WTC11 (cell line): ENCODE results near the gene NFIA. TPM values are rescaled to one million over a fixed set of nuclear protein-coding genes. Genes with fewer than 3 reads are reported as not detected.
A peak's percentile ranks its signal among the peaks of the same experiment; 100 is the strongest.

Experiments
- ATAC-seq: fragments of 200-7000 bp; cut with Tn5 transposase; 2 replicates; pipeline ENCODE4 v1.10.0; 2021; ENCODE audit warnings: mild to moderate bottlenecking, moderate library complexity
- CTCF ChIA-PET: fragments of 300-600 bp; sonication (Branson Sonifier 250); formaldehyde crosslinking; loops from one replicate; lab custom pipeline; 2021; ENCODE audit warnings: antibody characterized with exemption; lab: Charles Lee
- POLR2A ChIA-PET: fragments of 350-600 bp; sonication (Branson Sonifier 250); formaldehyde crosslinking; loops from one replicate; lab custom pipeline; 2021; ENCODE audit warnings: antibody characterized with exemption; lab: Charles Lee
- DNase-seq: peaks from one replicate; pipeline ENCODE4 v3.0.0; 2021; ENCODE audit warnings: low spot score
- H3K27ac Mint-ChIP-seq: 2 replicates; pipeline ENCODE4 v1.8.0; 2021; ENCODE audit warnings: mixed read lengths
- H3K27me3 Mint-ChIP-seq: 2 replicates; pipeline ENCODE4 v1.8.0; 2021; ENCODE audit warnings: low read depth, mild to moderate bottlenecking, moderate library complexity, mixed read lengths
- H3K36me3 Mint-ChIP-seq: 2 replicates; pipeline ENCODE4 v1.8.0; 2021; ENCODE audit warnings: mixed read lengths
- H3K4me1 Mint-ChIP-seq: 2 replicates; pipeline ENCODE4 v1.8.0; 2022; ENCODE audit warnings: mixed read lengths
- H3K4me3 Mint-ChIP-seq: 2 replicates; pipeline ENCODE4 v1.8.0; 2021; ENCODE audit warnings: mild to moderate bottlenecking, moderate library complexity, mixed read lengths
- H3K9me3 Mint-ChIP-seq: 2 replicates; pipeline ENCODE4 v1.8.0; 2021; ENCODE audit warnings: mixed read lengths
- AFF4 ChIP-seq: sonication (generic); formaldehyde crosslinking; IDR thresholded peaks from 2 replicates; pipeline ENCODE4 v1.8.1; 2023; ENCODE audit warnings: mild to moderate bottlenecking, missing genetic modification reagents, borderline replicate concordance
- ARID4B ChIP-seq: sonication (generic); formaldehyde crosslinking; IDR thresholded peaks from 2 replicates; pipeline ENCODE4 v1.8.0; 2023; ENCODE audit warnings: missing genetic modification reagents, mild to moderate bottlenecking, borderline replicate concordance
- CBFB ChIP-seq: sonication (generic); formaldehyde crosslinking; IDR thresholded peaks from 2 replicates; pipeline ENCODE4 v1.8.1; 2022; ENCODE audit warnings: mild to moderate bottlenecking, low read depth, missing genetic modification reagents
- ETV6 ChIP-seq: sonication (generic); formaldehyde crosslinking; IDR thresholded peaks from 2 replicates; pipeline ENCODE4 v1.8.1; 2022; ENCODE audit warnings: mild to moderate bottlenecking, missing genetic modification reagents
- FOXP1 ChIP-seq: sonication (generic); formaldehyde crosslinking; IDR thresholded peaks from 2 replicates; pipeline ENCODE4 v1.8.0; 2022; ENCODE audit warnings: missing genetic modification reagents, mild to moderate bottlenecking, moderate library complexity, borderline replicate concordance
- FOXP4 ChIP-seq: sonication (generic); formaldehyde crosslinking; IDR thresholded peaks from 2 replicates; pipeline ENCODE4 v1.8.0; 2022; ENCODE audit warnings: mild to moderate bottlenecking, missing genetic modification reagents
- HMGXB4 ChIP-seq: sonication (generic); formaldehyde crosslinking; IDR thresholded peaks from 2 replicates; pipeline ENCODE4 v1.8.1; 2023; ENCODE audit warnings: mild to moderate bottlenecking, moderate library complexity, missing genetic modification reagents
- IRF1 ChIP-seq: sonication (generic); formaldehyde crosslinking; IDR thresholded peaks from 2 replicates; pipeline ENCODE4 v1.8.0; 2023; ENCODE audit warnings: missing genetic modification reagents
- JUN ChIP-seq: sonication (generic); formaldehyde crosslinking; IDR thresholded peaks from 2 replicates; pipeline ENCODE4 v1.8.0; 2023; ENCODE audit warnings: mild to moderate bottlenecking, missing genetic modification reagents
- MLX ChIP-seq: sonication (generic); formaldehyde crosslinking; IDR thresholded peaks from 2 replicates; pipeline ENCODE4 v1.8.1; 2023; ENCODE audit warnings: mild to moderate bottlenecking, missing genetic modification reagents, moderate library complexity
- MXD4 ChIP-seq: fragments of 250-450 bp; sonication (Bioruptor Pico); IDR thresholded peaks from 2 replicates; pipeline ENCODE4 v1.8.0; 2021; ENCODE audit warnings: mild to moderate bottlenecking, moderate library complexity, borderline replicate concordance
- NR1H2 ChIP-seq: sonication (generic); formaldehyde crosslinking; IDR thresholded peaks from 2 replicates; pipeline ENCODE4 v1.9.0; 2021; ENCODE audit warnings: mild to moderate bottlenecking, moderate library complexity, missing genetic modification reagents
- PREB ChIP-seq: sonication (generic); formaldehyde crosslinking; IDR thresholded peaks from 2 replicates; pipeline ENCODE4 v1.8.1; 2022; ENCODE audit warnings: mild to moderate bottlenecking, missing genetic modification reagents, moderate library complexity, borderline replicate concordance
- RORB ChIP-seq: fragments of 250-450 bp; sonication (Bioruptor Pico); IDR thresholded peaks from 2 replicates; pipeline ENCODE4 v1.9.0; 2021; ENCODE audit warnings: mild to moderate bottlenecking
- TEAD1 ChIP-seq: sonication (generic); formaldehyde crosslinking; IDR thresholded peaks from 2 replicates; pipeline ENCODE4 v1.8.0; 2022; ENCODE audit warnings: mild to moderate bottlenecking, missing genetic modification reagents
- TEAD4 ChIP-seq: sonication (generic); formaldehyde crosslinking; IDR thresholded peaks from 2 replicates; pipeline ENCODE4 v1.8.0; 2022; ENCODE audit warnings: mild to moderate bottlenecking, missing genetic modification reagents
- USF2 ChIP-seq: sonication (generic); formaldehyde crosslinking; IDR thresholded peaks from 2 replicates; pipeline ENCODE4 v1.8.1; 2023; ENCODE audit warnings: mild to moderate bottlenecking, missing genetic modification reagents, moderate library complexity
- ZNF121 ChIP-seq: sonication (generic); formaldehyde crosslinking; IDR thresholded peaks from 2 replicates; pipeline ENCODE4 v1.8.0; 2023; ENCODE audit warnings: missing genetic modification reagents
- ZNF396 ChIP-seq: fragments of 250-450 bp; sonication (Bioruptor Pico); IDR thresholded peaks from 2 replicates; pipeline ENCODE4 v1.8.0; 2021; ENCODE audit warnings: mild to moderate bottlenecking, moderate library complexity, borderline replicate concordance
- ZNF416 ChIP-seq: fragments of 250-450 bp; sonication (Bioruptor Pico); IDR thresholded peaks from 2 replicates; pipeline ENCODE4 v1.9.0; 2021; ENCODE audit warnings: mild to moderate bottlenecking, inconsistent platforms
- total RNA-seq: library from RNA; stranded (reverse); gene quantifications from 3 replicates; pipeline ENCODE4 v1.2.3, GENCODE V29; 2021

The NFIA gene
- total RNA-seq, 1 experiment from 2014 or later: 16.7 TPM

GRCh38 chr1:61362351-61362750, 280.0 kb downstream of the NFIA start:
- Mint-ChIP-seq H3K4me1 (peaks cover 10% of the 10 kb centered on the region), H3K4me3 (no peak overlapping the region)
- ATAC-seq: no peak
- TF ChIP-seq USF2 (no peak), ZNF416 (CRISPR knock-in tag) (no peak), JUN (no peak), ZNF121 (CRISPR knock-in tag) (no peak), HMGXB4 (CRISPR knock-in tag) (no peak), ARID4B (CRISPR knock-in tag) (no peak), NR1H2 (CRISPR knock-in tag) (no peak)
- TF ChIP-seq, all 79 proteins: peak for 0
- H3K36me3 Mint-ChIP-seq: no peaks in the 10 kb centered on the region
- no peak for DNase-seq
- no peaks in the 10 kb centered on the region for H3K27me3 Mint-ChIP-seq
- H3K27ac Mint-ChIP-seq: peak overlapping the region; percentile 27; the same call in 1 of the 2 replicates
- no peaks in the 10 kb centered on the region for H3K9me3 Mint-ChIP-seq
- ChIA-PET CTCF (no interaction called here), POLR2A (no interaction called here)

- Mint-ChIP-seq H3K27me3 (no peaks in the 10 kb centered on the region), H3K27ac (no peak overlapping the region), H3K4me3 (no peak overlapping the region), H3K4me1 (no peaks in the 10 kb centered on the region), H3K36me3 (no peaks in the 10 kb centered on the region), H3K9me3 (no peaks in the 10 kb centered on the region)
- ATAC-seq: no peak
- no peak for DNase-seq
- ChIA-PET CTCF (no interaction called here), POLR2A (no interaction called here)
- TF ChIP-seq MXD4 (no peak), PREB (no peak), AFF4 (CRISPR knock-in tag) (no peak), ETV6 (CRISPR knock-in tag) (no peak), FOXP1 (CRISPR knock-in tag) (no peak), FOXP4 (CRISPR knock-in tag) (no peak), MLX (CRISPR knock-in tag) (no peak), ZNF396 (CRISPR knock-in tag) (no peak), TEAD4 (CRISPR knock-in tag) (no peak), IRF1 (CRISPR knock-in tag) (no peak), NR1H2 (CRISPR knock-in tag) (no peak), TEAD1 (no peak), RORB (CRISPR knock-in tag) (no peak), CBFB (CRISPR knock-in tag) (no peak)
Measured at GRCh38 chr1:61368366-61368765, 286.0 kb downstream of the NFIA start.
